Psoas muscle (tissue), 8 donors: ENCODE data around the gene RAD54L. TPM values are rescaled to one million over a fixed set of nuclear protein-coding genes. Genes with fewer than 3 reads are reported as not detected.
A peak's percentile ranks its signal among the peaks of the same experiment; 100 is the strongest.

Experiments used
- ATAC-seq, 4 donors: fragments of 200-7000 bp; cut with Tn5 transposase; one replicate each; pipeline ENCODE4 v1.9.1; 2020; ENCODE audit warnings: moderate library complexity in 3 of 4, mild to moderate bottlenecking in 2 of 4
- DNase-seq, 2 donors: peaks; one replicate each; pipeline ENCODE4 v3.0.0-alpha.2; 2020
- H3K27ac ChIP-seq: fragments of 200-600 bp; one replicate; pipeline ENCODE4 v1.8.0; 2022
- H3K27me3 ChIP-seq, 3 donors: fragments of 200-600 bp in 1 of 3; one replicate each; pipeline versions ENCODE4 v1.6.1 to v1.8.0; 2013 to 2022; ENCODE audit warnings: low read length in 2 of 3, mild to moderate bottlenecking in 2 of 3, moderate library complexity in 1 of 3; ENCODE audit not compliant: insufficient read depth in 3 of 3
- H3K36me3 ChIP-seq, 2 donors: fragments of 200-600 bp in 1 of 2; one replicate each; pipeline versions ENCODE4 v1.6.1 to v1.8.0; 2013 to 2022; ENCODE audit warnings: low read depth in 1 of 2, mild to moderate bottlenecking in 1 of 2, moderate library complexity in 1 of 2; ENCODE audit not compliant: insufficient read depth in 1 of 2
- H3K4me1 ChIP-seq: fragments of 200-600 bp; one replicate; pipeline ENCODE4 v1.8.0; 2022
- H3K4me3 ChIP-seq: fragments of 200-600 bp; one replicate; pipeline ENCODE4 v1.8.0; 2022; ENCODE audit warnings: mild to moderate bottlenecking
- H3K9me3 ChIP-seq: fragments of 200-600 bp; one replicate; pipeline ENCODE4 v1.8.0; 2022
- WGBS, 3 donors: extraction: QIAGEN DNeasy Blood & Tissue Kit; methylation state at CpG; one replicate each; pipeline versions ENCODE4 v1.1.6 to v1.1.7; 2013; 5-methylcytosine and 5-hydroxymethylcytosine counted together
- intact Hi-C, 2 donors: fragments of 100-400 bp; cut with DNase I; formaldehyde crosslinking; loops; one replicate each; pipeline versions ENCODE4 v1.11.0 to v1.14.2; 2022
- polyA plus RNA-seq, 3 donors: library from polyadenylated mRNA; stranded (reverse); fragments of 200-250 nt; gene quantifications; one replicate each; pipeline ENCODE4 v1.2.3, GENCODE V29; 2013
- total RNA-seq, 4 donors: library from RNA; stranded (reverse); fragmentation: NEBNext Ultra II Directional in 2 of 4; extraction: Animal tissue kit (Norgen Biotek cat#: 25700) in 2 of 4; gene quantifications; one replicate each; pipeline versions ENCODE4 v1.2.1 to v1.2.4, GENCODE V29; 2021 to 2023
- TF ChIP-seq, protein P1 (sequence below): fragments of 200-600 bp; IDR thresholded peaks from one replicate; pipeline ENCODE4 v1.8.0; 2022; ENCODE audit warnings: antibody characterized with exemption
- donor health status: healthy with polysubstance abuse.
- donor health status: DM: no; HTN: no; CAD: no; lungs with moderate emphysema.
- donor health status: Bipolar disorder and iron deficiency.
- donor health status: healthy.
- donor health status: DM: yes; HTN: yes; CAD: no.
- donor health status: DM: no; HTN: no; CAD: no.
- donor health status: DM: no; HTN: no; CAD: no.
- donor health status: DM: yes; HTN: yes; CAD: no.

Gene RAD54L
- total and polyA plus RNA-seq, 7 donors = 0.08 to 0.25 (median 0.22) TPM; not detected in 4

DNA sequence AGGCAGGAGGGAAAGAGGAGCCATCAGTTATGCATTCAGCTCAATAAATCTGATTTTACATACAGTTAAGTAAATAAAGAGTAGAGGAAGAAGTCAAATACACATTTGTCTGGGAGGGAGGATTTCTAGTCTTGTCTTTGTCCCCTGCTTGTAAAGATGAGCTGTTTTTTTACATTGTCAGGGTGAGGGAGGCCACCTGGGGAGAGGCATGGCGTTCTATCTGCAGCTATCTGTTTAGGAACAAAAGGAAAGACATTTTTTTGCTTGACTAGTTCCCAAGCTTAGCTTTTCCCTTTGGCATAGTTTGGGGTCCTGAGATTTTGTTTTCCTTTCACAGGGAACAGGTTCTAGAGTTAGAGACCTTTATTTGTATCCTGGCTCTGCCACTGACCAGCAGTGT is 14.9 kb downstream of the RAD54L start:
- H3K36me3 ChIP-seq = peaks cover 3 to 23% of the 10 kb centered on the region in 2 donors
- intact Hi-C loops = no loop called here
- no peak for ATAC-seq

DNA sequence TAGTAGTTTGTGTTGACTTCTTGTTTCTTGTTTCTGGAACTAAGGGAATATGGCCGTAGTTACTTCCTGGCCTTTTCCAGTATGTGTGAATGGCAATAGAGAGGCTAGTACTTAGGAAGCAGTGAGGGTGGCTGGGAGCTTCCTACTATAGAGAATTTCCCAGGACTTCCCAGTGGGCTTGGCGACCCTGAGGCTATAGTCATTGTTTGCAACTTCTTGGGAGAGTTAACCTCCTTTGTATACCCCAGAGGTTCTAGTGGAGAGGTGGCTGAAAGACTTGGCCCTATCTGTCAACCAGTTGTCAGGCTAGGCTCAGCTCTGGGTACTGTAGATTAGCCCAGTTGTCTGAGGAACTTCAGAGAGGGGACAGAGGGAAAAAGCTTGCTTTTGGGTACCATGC is 15.6 kb downstream of the RAD54L start:
- TF ChIP-seq, protein P1, sequence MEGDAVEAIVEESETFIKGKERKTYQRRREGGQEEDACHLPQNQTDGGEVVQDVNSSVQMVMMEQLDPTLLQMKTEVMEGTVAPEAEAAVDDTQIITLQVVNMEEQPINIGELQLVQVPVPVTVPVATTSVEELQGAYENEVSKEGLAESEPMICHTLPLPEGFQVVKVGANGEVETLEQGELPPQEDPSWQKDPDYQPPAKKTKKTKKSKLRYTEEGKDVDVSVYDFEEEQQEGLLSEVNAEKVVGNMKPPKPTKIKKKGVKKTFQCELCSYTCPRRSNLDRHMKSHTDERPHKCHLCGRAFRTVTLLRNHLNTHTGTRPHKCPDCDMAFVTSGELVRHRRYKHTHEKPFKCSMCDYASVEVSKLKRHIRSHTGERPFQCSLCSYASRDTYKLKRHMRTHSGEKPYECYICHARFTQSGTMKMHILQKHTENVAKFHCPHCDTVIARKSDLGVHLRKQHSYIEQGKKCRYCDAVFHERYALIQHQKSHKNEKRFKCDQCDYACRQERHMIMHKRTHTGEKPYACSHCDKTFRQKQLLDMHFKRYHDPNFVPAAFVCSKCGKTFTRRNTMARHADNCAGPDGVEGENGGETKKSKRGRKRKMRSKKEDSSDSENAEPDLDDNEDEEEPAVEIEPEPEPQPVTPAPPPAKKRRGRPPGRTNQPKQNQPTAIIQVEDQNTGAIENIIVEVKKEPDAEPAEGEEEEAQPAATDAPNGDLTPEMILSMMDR = no peak
- ATAC-seq (no peak), DNase-seq (no peak)
- WGBS, 3 donors = 84 to 97% (median 93%) methylated on average over 2 of the region's 2 CpGs
- Histone ChIP-seq H3K36me3 (peaks cover 3 to 23% of the 10 kb centered on the region in 2 donors), H3K27ac (no peak overlapping the region), H3K4me3 (no peak overlapping the region), H3K4me1 (no peaks in the 10 kb centered on the region), H3K27me3 (no peaks in the 10 kb centered on the region), H3K9me3 (no peaks in the 10 kb centered on the region)
- intact Hi-C loops = no loop called here

More for the DNA sequence above, 14.9 kb downstream of the RAD54L start:
- no peak for DNase-seq
- Histone ChIP-seq H3K9me3 (no peaks in the 10 kb centered on the region), H3K27me3 (no peaks in the 10 kb centered on the region), H3K4me3 (no peak overlapping the region), H3K27ac (no peak overlapping the region), H3K4me1 (no peaks in the 10 kb centered on the region)
- TF ChIP-seq, protein P1 = no peak
- WGBS, 3 donors = 95 to 96% (median 95%) methylated on average over 1 of the region's 1 CpG

DNA sequence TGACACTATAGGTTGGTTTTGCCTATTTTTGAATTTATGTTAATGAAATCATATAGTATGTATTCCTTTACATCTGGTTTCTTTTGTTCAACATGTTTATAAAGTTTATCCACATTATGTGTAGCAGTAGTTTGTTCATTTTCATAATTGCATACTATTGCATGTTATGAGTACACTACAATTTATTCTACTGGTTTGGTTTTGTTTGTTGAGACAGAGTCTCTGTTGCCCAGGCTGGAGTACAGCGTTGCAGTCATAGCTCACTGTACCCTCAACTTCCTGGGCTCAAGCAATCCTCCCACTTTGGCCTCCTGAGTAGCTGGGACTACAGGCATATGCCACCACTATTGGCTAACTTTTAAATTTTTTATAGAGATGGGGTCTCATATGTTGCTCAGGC is 21.0 kb downstream of the RAD54L start:
- Histone ChIP-seq H3K4me3 (no peak overlapping the region), H3K36me3 (peaks cover 3 to 15% of the 10 kb centered on the region in 2 donors), H3K9me3 (no peaks in the 10 kb centered on the region), H3K4me1 (no peaks in the 10 kb centered on the region), H3K27ac (no peak overlapping the region), H3K27me3 (no peaks in the 10 kb centered on the region)
- ATAC-seq = no peak
- intact Hi-C loops = no loop called here
- WGBS, 3 donors = 90 to 100% (median 100%) methylated on average over 1 of the region's 1 CpG
- TF ChIP-seq, protein P1 = no peak
- DNase-seq = no peak

DNA sequence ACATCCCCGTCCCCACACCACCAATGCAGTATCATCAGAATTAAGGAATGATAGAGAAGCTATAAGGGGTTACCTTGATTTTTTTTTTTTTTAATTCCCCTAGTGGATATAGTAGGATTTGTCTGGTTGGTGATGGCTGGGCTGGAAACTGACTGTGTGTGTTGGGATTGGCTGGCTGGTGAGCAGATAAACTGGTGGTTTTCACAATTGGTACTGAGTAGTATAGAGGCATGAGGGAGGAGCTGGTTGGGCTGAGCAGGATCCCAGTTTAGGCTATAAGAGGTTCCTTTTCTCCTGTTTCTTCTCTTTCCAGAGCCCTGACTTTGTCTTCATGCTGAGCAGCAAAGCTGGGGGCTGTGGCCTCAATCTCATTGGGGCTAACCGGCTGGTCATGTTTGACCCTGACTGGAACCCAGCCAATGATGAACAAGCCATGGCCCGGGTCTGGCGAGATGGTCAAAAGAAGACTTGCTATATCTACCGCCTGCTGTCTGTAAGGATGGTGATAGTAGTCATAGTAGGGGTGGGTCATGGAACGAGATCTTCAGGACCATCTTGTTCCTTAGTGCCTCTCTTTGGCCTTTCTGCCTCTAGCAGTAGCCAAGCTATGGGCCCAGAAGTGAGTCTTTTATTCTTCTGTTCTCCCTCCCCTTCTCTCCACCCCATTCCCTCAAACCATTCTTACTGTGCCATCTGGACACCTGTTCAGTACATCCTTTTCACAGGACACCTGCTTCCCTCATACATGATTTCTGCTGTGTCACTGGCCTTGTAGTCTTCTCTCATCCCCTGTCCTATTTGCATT is 26.9 kb downstream of the RAD54L start:
- H3K36me3 ChIP-seq = peaks cover 0 to 29% of the 10 kb centered on the region in 2 donors
- TF ChIP-seq, protein P1 = no peak
- WGBS, 3 donors = 95 to 98% (median 96%) methylated on average over 6 of the region's 6 CpGs

DNA sequence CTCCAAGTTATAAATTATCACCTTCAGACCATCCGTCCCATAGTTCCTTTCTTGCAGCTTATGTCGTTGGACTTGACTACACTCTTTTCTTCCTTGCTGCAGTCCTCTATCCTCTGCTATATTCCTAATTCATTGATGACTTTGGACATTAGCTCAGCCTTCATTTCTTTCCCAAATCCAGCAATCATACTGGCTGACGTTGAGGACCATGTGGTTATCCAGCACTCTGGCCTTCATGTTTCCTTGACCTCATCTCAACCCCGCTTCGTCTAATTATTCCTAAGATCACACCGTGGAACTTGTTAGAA is 27.4 kb downstream of the RAD54L start:
- Histone ChIP-seq H3K4me1 (no peaks in the 10 kb centered on the region), H3K4me3 (no peak overlapping the region), H3K9me3 (no peaks in the 10 kb centered on the region), H3K27me3 (no peaks in the 10 kb centered on the region), H3K27ac (peak overlapping the region; percentile 23), H3K36me3 (peaks cover 1 to 35% of the 10 kb centered on the region in 2 donors)
- ATAC-seq (no peak), DNase-seq (no peak)
- TF ChIP-seq, protein P1 = no peak
- 84 to 88% (median 87%) methylated on average over 6 of the region's 6 CpGs for WGBS, 3 donors
- intact Hi-C loops = no loop called here

More for the DNA sequence above, 26.9 kb downstream of the RAD54L start:
- peak overlapping the region; percentile 23 for H3K27ac ChIP-seq
- H3K9me3 ChIP-seq = no peaks in the 10 kb centered on the region
- H3K4me3 ChIP-seq = no peak overlapping the region
- no peaks in the 10 kb centered on the region for H3K27me3 ChIP-seq
- intact Hi-C loops = no loop called here
- ATAC-seq (peak in 2 of 4 donors; percentile 14 to 25), DNase-seq (no peak)
- no peaks in the 10 kb centered on the region for H3K4me1 ChIP-seq
